HEK293 (cell line): ENCODE data around the gene SLC26A1.

ENCODE experiments used
- CTCF ChIA-PET: fragments of 350-600 bp; formaldehyde crosslinking; extraction: SDS; loops from one replicate; lab custom pipeline; 2021; ENCODE audit warnings: antibody characterized with exemption; lab: Yijun Ruan, JAX
- POLR2A ChIA-PET: fragments of 300-600 bp; formaldehyde crosslinking; extraction: SDS; loops from one replicate; lab custom pipeline; 2020; ENCODE audit warnings: antibody characterized with exemption, inconsistent platforms; lab: Yijun Ruan, JAX
- H3K27ac ChIP-seq: fragments of 200-500 bp; sonication (Bioruptor generic); 2 replicates; pipeline ENCODE4 v1.5.1; 2014; ENCODE audit warnings: low read depth, low read length, control low read depth, inconsistent platforms; ENCODE audit errors: extremely low read depth
- H3K36me3 ChIP-seq, 2 experiments: fragments of 200-500 bp in 1 of 2; sonication (Bioruptor generic) in 1 of 2; 1 replicate in 1 of 2; 2 replicates in 1 of 2; pipeline ENCODE4 v1.5.1; 2014 to 2017; ENCODE audit warnings: inconsistent platforms in 2 of 2, low read length in 2 of 2; ENCODE audit not compliant: control insufficient read depth in 2 of 2, insufficient read depth in 1 of 2
- H3K4me1 ChIP-seq: fragments of 200-500 bp; sonication (Bioruptor generic); 2 replicates; pipeline ENCODE4 v1.5.1; 2014; ENCODE audit warnings: mild to moderate bottlenecking, low read length, inconsistent platforms; ENCODE audit not compliant: control insufficient read depth, insufficient read depth
- H3K4me3 ChIP-seq: 2 replicates; pipeline ENCODE4 v1.5.1; 2011; ENCODE audit warnings: low read depth, mild to moderate bottlenecking, control low read depth, low read length, moderate library complexity
- H3K9me3 ChIP-seq: fragments of 200-500 bp; sonication (Bioruptor generic); 2 replicates; pipeline ENCODE4 v1.5.1; 2014; ENCODE audit warnings: low read depth, low read length, inconsistent platforms; ENCODE audit not compliant: control insufficient read depth, insufficient read depth
- EGR2 ChIP-seq: fragments of 450-650 bp; formaldehyde crosslinking; IDR thresholded peaks from 2 replicates; pipeline ENCODE4 v1.5.1; 2016; ENCODE audit warnings: low read depth, missing biosample characterization, missing genetic modification characterization
- REPIN1 ChIP-seq: fragments of 450-650 bp; formaldehyde crosslinking; IDR thresholded peaks from 2 replicates; pipeline ENCODE4 v1.5.1; 2017; ENCODE audit warnings: missing biosample characterization, missing genetic modification characterization, low read depth
- SCRT2 ChIP-seq: fragments of 450-650 bp; formaldehyde crosslinking; IDR thresholded peaks from 2 replicates; pipeline ENCODE4 v1.5.1; 2016; ENCODE audit warnings: missing biosample characterization, missing genetic modification characterization
- SETDB1 ChIP-seq: IDR thresholded peaks from one replicate; pipeline ENCODE4 v1.6.1; 2017; ENCODE audit warnings: mild to moderate bottlenecking, low read length, moderate library complexity, mixed read lengths; ENCODE audit not compliant: insufficient read length
- ZBTB17 ChIP-seq: fragments of 450-650 bp; formaldehyde crosslinking; IDR thresholded peaks from 2 replicates; pipeline ENCODE4 v1.5.1; 2016; ENCODE audit warnings: missing biosample characterization, missing genetic modification characterization
- ZFP3 ChIP-seq: fragments of 450-650 bp; formaldehyde crosslinking; IDR thresholded peaks from 2 replicates; pipeline ENCODE4 v1.5.1; 2016; ENCODE audit warnings: low read depth, missing biosample characterization, missing genetic modification characterization
- ZNF169 ChIP-seq: fragments of 450-650 bp; formaldehyde crosslinking; IDR thresholded peaks from 2 replicates; pipeline ENCODE4 v1.5.1; 2016; ENCODE audit warnings: missing biosample characterization, missing genetic modification characterization
- ZNF174 ChIP-seq: fragments of 450-650 bp; formaldehyde crosslinking; IDR thresholded peaks from 2 replicates; pipeline ENCODE4 v1.5.0; 2017; ENCODE audit warnings: missing biosample characterization, mild to moderate bottlenecking, missing genetic modification characterization
- ZNF202 ChIP-seq: fragments of 450-650 bp; formaldehyde crosslinking; IDR thresholded peaks from 2 replicates; pipeline ENCODE4 v1.5.1; 2016; ENCODE audit warnings: missing biosample characterization, missing genetic modification characterization, borderline replicate concordance
- ZNF223 ChIP-seq: fragments of 450-650 bp; formaldehyde crosslinking; IDR thresholded peaks from 2 replicates; pipeline ENCODE4 v1.5.1; 2016; ENCODE audit warnings: missing biosample characterization, missing genetic modification characterization
- ZNF521 ChIP-seq: fragments of 450-650 bp; formaldehyde crosslinking; IDR thresholded peaks from 2 replicates; pipeline ENCODE4 v1.5.1; 2017; ENCODE audit warnings: missing biosample characterization, mild to moderate bottlenecking, missing genetic modification characterization
- ZNF776 ChIP-seq: fragments of 450-650 bp; formaldehyde crosslinking; IDR thresholded peaks from 2 replicates; pipeline ENCODE4 v1.5.0; 2017; ENCODE audit warnings: missing biosample characterization, missing genetic modification characterization, borderline replicate concordance
- TF ChIP-seq, protein P1 (sequence below): fragments of 450-650 bp; formaldehyde crosslinking; IDR thresholded peaks from 2 replicates; pipeline ENCODE4 v1.5.1; 2016; ENCODE audit warnings: missing biosample characterization, missing genetic modification characterization
- TF ChIP-seq, protein P2 (sequence below): fragments of 450-650 bp; formaldehyde crosslinking; IDR thresholded peaks from 2 replicates; pipeline ENCODE4 v1.5.1; 2016; ENCODE audit warnings: missing biosample characterization, missing genetic modification characterization
- TF ChIP-seq, protein P3 (sequence below): fragments of 450-650 bp; formaldehyde crosslinking; IDR thresholded peaks from 2 replicates; pipeline ENCODE4 v1.5.1; 2016; ENCODE audit warnings: missing biosample characterization, missing genetic modification characterization
- TF ChIP-seq, protein P4 (sequence below): fragments of 450-650 bp; IDR thresholded peaks from 2 replicates; pipeline ENCODE4 v1.5.1; 2018; ENCODE audit warnings: missing biosample characterization, mild to moderate bottlenecking, missing genetic modification characterization
- TF ChIP-seq, protein P5 (sequence below): fragments of 450-650 bp; formaldehyde crosslinking; IDR thresholded peaks from 2 replicates; pipeline ENCODE4 v1.5.1; 2016; ENCODE audit warnings: missing biosample characterization, missing genetic modification characterization
- TF ChIP-seq, protein P6 (sequence below): fragments of 450-650 bp; formaldehyde crosslinking; IDR thresholded peaks from 2 replicates; pipeline ENCODE4 v1.5.1; 2016; ENCODE audit warnings: missing biosample characterization, missing genetic modification characterization

Gene SLC26A1

DNA sequence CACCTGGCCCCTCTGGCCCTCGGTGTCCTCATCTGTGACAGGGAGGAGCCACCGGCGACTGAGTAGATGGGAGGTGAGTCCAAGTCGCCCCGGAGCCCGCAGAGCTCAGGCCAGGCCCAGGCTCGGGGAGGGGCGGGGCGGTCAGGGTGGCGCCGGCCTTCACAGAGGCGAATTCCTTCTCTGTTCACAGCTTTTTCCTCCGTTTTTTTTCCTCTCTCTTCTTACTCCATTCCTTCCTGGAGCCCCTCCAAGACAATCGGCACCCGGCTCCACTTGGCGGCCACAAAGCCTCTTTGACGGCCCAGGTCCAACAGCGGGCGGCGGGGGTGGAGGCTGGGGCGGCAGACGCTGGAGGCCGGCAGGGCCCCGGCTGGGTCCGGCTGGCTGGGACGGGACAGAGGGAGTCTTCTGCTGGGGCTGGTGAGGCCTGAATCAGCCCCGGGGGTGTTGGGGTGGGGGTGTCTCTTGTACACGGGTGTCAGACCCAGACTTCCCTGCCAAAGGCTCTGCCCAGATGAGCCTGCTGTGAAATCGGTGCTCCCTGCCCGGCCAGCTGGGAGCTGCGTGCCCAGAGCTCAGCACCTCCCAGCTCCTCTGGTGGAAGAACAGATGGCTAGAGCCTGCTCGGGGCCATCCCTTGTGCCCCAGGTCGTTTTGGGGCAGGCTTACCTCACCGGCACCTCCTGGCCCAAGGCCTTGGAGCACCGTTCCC, 40.8 kb upstream of the SLC26A1 start:
- H3K27ac ChIP-seq: no peak overlapping the region
- POLR2A ChIA-PET: no interaction called here

DNA sequence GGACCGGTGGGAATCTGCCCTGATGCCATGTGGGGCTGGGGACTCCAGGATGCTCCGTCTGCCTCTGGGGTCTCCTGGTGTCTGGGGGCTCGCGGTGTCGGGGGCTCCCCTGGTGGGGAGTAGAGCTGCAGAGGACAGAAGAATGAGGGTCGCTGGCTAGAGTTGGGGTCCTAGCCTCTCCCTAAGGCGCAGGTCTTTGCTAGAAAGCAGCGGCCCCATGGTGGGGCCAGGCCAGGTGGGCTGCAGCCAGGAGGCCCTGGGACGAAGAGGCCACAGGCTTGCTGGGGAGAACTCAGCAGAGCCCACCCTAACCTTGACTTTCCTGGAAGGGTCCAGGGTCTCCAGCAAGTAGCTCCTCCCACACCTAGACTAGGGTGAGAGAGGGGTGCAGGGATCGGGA, 39.7 kb upstream of the SLC26A1 start:
- POLR2A ChIA-PET: no interaction called here
- Histone ChIP-seq H3K4me1 (no peaks in the 10 kb centered on the region), H3K36me3 (no peaks in the 10 kb centered on the region), H3K27ac (no peak overlapping the region), H3K9me3 (no peaks in the 10 kb centered on the region)
- CTCF ChIA-PET: no interaction called here
- TF ChIP-seq ZBTB17 (tag by site-specific recombination): no peak
- TF ChIP-seq ZNF202 (tag by site-specific recombination): no peak
- TF ChIP-seq ZFP3 (tag by site-specific recombination): no peak
- TF ChIP-seq, protein P1, sequence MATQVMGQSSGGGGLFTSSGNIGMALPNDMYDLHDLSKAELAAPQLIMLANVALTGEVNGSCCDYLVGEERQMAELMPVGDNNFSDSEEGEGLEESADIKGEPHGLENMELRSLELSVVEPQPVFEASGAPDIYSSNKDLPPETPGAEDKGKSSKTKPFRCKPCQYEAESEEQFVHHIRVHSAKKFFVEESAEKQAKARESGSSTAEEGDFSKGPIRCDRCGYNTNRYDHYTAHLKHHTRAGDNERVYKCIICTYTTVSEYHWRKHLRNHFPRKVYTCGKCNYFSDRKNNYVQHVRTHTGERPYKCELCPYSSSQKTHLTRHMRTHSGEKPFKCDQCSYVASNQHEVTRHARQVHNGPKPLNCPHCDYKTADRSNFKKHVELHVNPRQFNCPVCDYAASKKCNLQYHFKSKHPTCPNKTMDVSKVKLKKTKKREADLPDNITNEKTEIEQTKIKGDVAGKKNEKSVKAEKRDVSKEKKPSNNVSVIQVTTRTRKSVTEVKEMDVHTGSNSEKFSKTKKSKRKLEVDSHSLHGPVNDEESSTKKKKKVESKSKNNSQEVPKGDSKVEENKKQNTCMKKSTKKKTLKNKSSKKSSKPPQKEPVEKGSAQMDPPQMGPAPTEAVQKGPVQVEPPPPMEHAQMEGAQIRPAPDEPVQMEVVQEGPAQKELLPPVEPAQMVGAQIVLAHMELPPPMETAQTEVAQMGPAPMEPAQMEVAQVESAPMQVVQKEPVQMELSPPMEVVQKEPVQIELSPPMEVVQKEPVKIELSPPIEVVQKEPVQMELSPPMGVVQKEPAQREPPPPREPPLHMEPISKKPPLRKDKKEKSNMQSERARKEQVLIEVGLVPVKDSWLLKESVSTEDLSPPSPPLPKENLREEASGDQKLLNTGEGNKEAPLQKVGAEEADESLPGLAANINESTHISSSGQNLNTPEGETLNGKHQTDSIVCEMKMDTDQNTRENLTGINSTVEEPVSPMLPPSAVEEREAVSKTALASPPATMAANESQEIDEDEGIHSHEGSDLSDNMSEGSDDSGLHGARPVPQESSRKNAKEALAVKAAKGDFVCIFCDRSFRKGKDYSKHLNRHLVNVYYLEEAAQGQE (tag by site-specific recombination): no peak
- TF ChIP-seq, protein P2, sequence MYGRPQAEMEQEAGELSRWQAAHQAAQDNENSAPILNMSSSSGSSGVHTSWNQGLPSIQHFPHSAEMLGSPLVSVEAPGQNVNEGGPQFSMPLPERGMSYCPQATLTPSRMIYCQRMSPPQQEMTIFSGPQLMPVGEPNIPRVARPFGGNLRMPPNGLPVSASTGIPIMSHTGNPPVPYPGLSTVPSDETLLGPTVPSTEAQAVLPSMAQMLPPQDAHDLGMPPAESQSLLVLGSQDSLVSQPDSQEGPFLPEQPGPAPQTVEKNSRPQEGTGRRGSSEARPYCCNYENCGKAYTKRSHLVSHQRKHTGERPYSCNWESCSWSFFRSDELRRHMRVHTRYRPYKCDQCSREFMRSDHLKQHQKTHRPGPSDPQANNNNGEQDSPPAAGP: no peak
- no peak for TF ChIP-seq ZNF776 (tag by site-specific recombination)
- no peak for TF ChIP-seq SCRT2 (tag by site-specific recombination)
- TF ChIP-seq, protein P3, sequence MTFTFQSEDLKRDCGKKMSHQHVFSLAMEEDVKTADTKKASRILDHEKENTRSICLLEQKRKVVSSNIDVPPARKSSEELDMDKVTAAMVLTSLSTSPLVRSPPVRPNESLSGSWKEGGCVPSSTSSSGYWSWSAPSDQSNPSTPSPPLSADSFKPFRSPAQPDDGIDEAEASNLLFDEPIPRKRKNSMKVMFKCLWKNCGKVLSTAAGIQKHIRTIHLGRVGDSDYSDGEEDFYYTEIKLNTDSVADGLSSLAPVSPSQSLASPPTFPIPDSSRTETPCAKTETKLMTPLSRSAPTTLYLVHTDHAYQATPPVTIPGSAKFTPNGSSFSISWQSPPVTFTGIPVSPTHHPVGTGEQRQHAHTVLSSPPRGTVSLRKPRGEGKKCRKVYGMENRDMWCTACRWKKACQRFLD (tag by site-specific recombination): no peak
- TF ChIP-seq, protein P4, sequence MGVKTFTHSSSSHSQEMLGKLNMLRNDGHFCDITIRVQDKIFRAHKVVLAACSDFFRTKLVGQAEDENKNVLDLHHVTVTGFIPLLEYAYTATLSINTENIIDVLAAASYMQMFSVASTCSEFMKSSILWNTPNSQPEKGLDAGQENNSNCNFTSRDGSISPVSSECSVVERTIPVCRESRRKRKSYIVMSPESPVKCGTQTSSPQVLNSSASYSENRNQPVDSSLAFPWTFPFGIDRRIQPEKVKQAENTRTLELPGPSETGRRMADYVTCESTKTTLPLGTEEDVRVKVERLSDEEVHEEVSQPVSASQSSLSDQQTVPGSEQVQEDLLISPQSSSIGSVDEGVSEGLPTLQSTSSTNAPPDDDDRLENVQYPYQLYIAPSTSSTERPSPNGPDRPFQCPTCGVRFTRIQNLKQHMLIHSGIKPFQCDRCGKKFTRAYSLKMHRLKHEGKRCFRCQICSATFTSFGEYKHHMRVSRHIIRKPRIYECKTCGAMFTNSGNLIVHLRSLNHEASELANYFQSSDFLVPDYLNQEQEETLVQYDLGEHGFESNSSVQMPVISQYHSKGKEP (tag by site-specific recombination): no peak
- TF ChIP-seq REPIN1 (tag by site-specific recombination): no peak
- no peak for TF ChIP-seq ZNF169 (tag by site-specific recombination)
- no peak for TF ChIP-seq ZNF521 (tag by site-specific recombination)
- TF ChIP-seq ZNF174 (tag by site-specific recombination): no peak
- TF ChIP-seq, protein P5, sequence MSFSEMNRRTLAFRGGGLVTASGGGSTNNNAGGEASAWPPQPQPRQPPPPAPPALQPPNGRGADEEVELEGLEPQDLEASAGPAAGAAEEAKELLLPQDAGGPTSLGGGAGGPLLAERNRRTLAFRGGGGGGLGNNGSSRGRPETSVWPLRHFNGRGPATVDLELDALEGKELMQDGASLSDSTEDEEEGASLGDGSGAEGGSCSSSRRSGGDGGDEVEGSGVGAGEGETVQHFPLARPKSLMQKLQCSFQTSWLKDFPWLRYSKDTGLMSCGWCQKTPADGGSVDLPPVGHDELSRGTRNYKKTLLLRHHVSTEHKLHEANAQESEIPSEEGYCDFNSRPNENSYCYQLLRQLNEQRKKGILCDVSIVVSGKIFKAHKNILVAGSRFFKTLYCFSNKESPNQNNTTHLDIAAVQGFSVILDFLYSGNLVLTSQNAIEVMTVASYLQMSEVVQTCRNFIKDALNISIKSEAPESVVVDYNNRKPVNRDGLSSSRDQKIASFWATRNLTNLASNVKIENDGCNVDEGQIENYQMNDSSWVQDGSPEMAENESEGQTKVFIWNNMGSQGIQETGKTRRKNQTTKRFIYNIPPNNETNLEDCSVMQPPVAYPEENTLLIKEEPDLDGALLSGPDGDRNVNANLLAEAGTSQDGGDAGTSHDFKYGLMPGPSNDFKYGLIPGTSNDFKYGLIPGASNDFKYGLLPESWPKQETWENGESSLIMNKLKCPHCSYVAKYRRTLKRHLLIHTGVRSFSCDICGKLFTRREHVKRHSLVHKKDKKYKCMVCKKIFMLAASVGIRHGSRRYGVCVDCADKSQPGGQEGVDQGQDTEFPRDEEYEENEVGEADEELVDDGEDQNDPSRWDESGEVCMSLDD (tag by site-specific recombination): no peak
- TF ChIP-seq, protein P6, sequence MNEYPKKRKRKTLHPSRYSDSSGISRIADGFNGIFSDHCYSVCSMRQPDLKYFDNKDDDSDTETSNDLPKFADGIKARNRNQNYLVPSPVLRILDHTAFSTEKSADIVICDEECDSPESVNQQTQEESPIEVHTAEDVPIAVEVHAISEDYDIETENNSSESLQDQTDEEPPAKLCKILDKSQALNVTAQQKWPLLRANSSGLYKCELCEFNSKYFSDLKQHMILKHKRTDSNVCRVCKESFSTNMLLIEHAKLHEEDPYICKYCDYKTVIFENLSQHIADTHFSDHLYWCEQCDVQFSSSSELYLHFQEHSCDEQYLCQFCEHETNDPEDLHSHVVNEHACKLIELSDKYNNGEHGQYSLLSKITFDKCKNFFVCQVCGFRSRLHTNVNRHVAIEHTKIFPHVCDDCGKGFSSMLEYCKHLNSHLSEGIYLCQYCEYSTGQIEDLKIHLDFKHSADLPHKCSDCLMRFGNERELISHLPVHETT (tag by site-specific recombination): no peak
- no peak for TF ChIP-seq ZNF223 (tag by site-specific recombination)
- TF ChIP-seq, all 188 proteins: peak for 0
- H3K4me3 ChIP-seq: no peak overlapping the region

More for the DNA sequence above, 40.8 kb upstream of the SLC26A1 start:
- Histone ChIP-seq H3K36me3 (no peaks in the 10 kb centered on the region), H3K9me3 (no peaks in the 10 kb centered on the region), H3K4me1 (no peaks in the 10 kb centered on the region), H3K4me3 (no peak overlapping the region)
- TF ChIP-seq EGR2 (tag by site-specific recombination): 0 out of 2 replicates have a peak, but pooled peaks have one; percentile 16
- TF ChIP-seq SETDB1: no peak
- TF ChIP-seq, all 188 proteins: peak for 1
- CTCF ChIA-PET: no interaction called here
